HG03558 (cell line): ENCODE data around the gene ERG28.

Source experiments
- ATAC-seq: cut with Tn5 transposase; IDR thresholded peaks from one replicate; pipeline ENCODE4 v1.9.1; 2021; ENCODE audit warnings: moderate number of reproducible peaks; ENCODE audit not compliant: unreplicated experiment; ENCODE audit errors: extremely low read depth

The ERG28 gene

GRCh38 chr14:75661499-75661814 lies 781 bp upstream of the ERG28 start:
- ATAC-seq: no peak

- ATAC-seq: no peak
Observed at GRCh38 chr14:75660238-75660629, 442 bp downstream of the ERG28 start.

GRCh38 chr14:75658957-75659356 lies 1.7 kb downstream of the ERG28 start:
- ATAC-seq: no peak

GRCh38 chr14:75657331-75657730 lies 3.3 kb downstream of the ERG28 start:
- no peak for ATAC-seq

- no peak for ATAC-seq
Observed at GRCh38 chr14:75655235-75655634, 5.4 kb downstream of the ERG28 start.

GRCh38 chr14:75654127-75654732 lies 6.4 kb downstream of the ERG28 start:
- ATAC-seq: no peak

GRCh38 chr14:75653563-75653962 lies 7.1 kb downstream of the ERG28 start:
- no peak for ATAC-seq

- ATAC-seq: no peak
Observed at GRCh38 chr14:75650253-75651058, 10.2 kb downstream of the ERG28 start.

- no peak for ATAC-seq
Observed at GRCh38 chr14:75649773-75650172, 10.9 kb downstream of the ERG28 start.

- no peak for ATAC-seq
Observed at GRCh38 chr14:75649337-75649736, 11.3 kb downstream of the ERG28 start.

- ATAC-seq: no peak
Observed at GRCh38 chr14:75648066-75648838, 12.4 kb downstream of the ERG28 start.

- no peak for ATAC-seq
Observed at GRCh38 chr14:75647640-75648039, 13.0 kb downstream of the ERG28 start.

- no peak for ATAC-seq
Observed at GRCh38 chr14:75646762-75647161, 13.9 kb downstream of the ERG28 start.

- no peak for ATAC-seq
Observed at GRCh38 chr14:75645056-75645455, 15.6 kb downstream of the ERG28 start.

- ATAC-seq: no peak
Observed at GRCh38 chr14:75643985-75644384, 16.7 kb downstream of the ERG28 start.

GRCh38 chr14:75640876-75641275 lies 19.8 kb downstream of the ERG28 start:
- no peak for ATAC-seq

- no peak for ATAC-seq
Observed at GRCh38 chr14:75636100-75636692, 24.5 kb downstream of the ERG28 start.

GRCh38 chr14:75634848-75635247 lies 25.8 kb downstream of the ERG28 start:
- no peak for ATAC-seq

GRCh38 chr14:75631453-75631831 lies 29.2 kb downstream of the ERG28 start:
- ATAC-seq: no peak

GRCh38 chr14:75630695-75631452 lies 29.8 kb downstream of the ERG28 start:
- ATAC-seq: no peak
